ENCODE data around the gene MYH3.

MYH3 gene

GRCh38 chr17:10613775-10614513, 43.2 kb downstream of the MYH3 start:
- no peak for DNase-seq (ENCODE audit: low spot score)

GRCh38 chr17:10612957-10613744, 44.0 kb downstream of the MYH3 start:
- no peak for DNase-seq (ENCODE audit: low spot score)

GRCh38 chr17:10610884-10611283, 46.2 kb downstream of the MYH3 start:
- no peak for DNase-seq (ENCODE audit: low spot score)

- no peak for DNase-seq (ENCODE audit: low spot score)
Observed at GRCh38 chr17:10608244-10608643, 48.9 kb downstream of the MYH3 start.

GRCh38 chr17:10606110-10606509, 51.0 kb downstream of the MYH3 start:
- DNase-seq (ENCODE audit: low spot score): no peak

- no peak for DNase-seq (ENCODE audit: low spot score)
Observed at GRCh38 chr17:10605221-10605783, 51.8 kb downstream of the MYH3 start.

DNA sequence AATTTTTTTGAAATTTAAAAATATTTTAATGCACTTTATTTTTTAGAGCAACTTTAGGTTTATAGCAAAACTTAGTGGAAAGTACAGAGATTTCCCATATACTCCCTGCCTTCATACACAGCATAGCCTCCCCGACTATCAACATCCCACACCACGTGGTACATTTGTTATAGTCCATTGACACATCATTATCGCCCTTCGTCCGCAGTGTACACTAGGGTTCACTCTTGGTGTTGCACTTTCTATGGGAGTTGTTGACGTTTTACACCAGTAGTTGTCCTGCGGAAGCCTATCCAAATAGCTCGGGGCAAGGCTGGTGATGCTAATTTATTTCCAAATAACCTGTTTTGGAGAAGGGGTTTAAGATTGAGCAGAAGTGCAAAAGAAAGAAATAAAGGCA, 52.6 kb downstream of the MYH3 start:
- no peak for DNase-seq (ENCODE audit: low spot score)

DNA sequence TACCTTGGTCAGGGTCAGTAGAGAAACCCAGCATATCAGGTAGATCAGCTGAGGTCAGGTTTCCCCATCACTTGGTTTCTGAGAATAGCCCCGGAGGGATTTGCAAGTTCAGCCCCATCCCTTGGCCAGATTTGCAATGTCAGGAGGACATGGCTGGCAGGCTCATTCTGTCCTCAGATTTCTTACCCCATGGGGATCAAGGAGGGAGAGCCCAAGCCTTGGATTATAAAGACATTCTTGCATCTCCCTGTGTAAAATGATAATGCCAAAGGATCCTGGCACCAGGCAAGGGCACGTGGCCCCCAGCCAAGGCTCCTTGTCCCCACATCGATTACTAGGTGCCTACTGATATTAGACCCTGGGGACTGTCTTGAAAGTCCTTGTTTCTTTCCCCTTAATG, 53.2 kb downstream of the MYH3 start:
- no peak for DNase-seq (ENCODE audit: low spot score)

DNA sequence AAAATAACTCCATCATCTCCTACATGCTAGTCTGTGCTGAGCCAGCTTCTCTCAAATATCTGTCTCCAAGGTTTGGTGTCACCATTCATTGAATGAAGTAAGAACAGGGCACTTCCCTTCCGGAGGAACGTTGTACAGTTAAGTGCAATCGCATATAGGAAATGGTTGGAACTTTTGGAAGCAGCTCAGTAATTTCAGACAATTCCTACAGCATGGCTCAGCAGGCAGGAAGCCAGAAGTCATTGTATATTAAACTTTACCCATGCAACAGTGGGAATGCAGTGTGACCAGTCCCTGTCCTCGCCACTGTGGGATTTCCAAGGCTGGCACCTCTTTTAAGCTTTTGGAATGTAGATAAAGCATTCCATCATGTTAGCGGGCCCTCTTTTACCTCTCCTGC, 56.5 kb downstream of the MYH3 start:
- DNase-seq (ENCODE audit: low spot score): no peak

DNA sequence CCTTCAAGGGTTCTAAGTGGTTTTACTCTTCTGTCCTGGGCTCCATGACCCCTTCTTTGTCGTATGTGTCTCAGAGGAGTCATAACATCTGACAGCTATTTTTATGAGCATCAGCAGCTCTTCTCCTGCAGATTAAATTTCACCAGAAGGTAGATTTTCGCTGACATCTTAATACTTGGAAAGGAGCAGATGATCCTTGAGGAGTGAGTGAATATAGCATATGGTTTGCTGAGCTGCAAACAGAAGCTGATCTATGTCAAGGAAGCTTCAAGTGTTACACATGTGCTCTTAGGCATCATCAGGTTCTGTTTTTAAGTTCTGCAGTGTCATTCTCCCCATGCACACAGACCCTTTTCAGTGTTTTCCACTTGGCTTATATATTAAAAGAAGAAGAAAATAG, 58.5 kb downstream of the MYH3 start:
- no peak for DNase-seq (ENCODE audit: low spot score)

DNA sequence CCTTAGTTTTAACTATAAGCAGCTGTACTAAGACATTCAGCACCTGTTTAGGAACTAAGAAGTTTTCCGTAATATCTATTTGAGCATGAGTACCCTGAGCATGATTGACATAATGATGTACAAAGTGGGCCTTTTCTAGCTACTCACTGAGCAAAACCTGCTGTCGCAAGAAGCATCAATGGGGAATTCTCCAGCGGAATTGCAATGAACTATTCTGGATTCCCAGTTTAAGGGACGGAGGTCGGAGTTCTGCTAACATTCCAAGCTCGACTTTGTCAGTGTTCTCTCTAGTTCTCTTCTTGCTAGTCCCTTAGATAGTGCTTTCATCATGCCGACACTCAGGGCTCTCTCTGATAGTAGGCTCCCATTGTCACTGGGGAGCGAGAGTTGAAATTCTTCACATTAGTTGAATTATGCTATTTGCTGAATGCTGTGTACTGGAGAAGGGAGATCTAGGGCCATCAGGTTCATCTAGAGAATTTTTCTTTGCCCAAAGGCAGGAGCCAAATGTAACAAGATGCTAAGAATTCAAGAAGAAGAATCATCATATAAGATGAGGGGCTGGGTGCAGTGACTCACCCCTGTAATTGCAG, 67.5 kb downstream of the MYH3 start:
- DNase-seq (ENCODE audit: low spot score): no peak

DNA sequence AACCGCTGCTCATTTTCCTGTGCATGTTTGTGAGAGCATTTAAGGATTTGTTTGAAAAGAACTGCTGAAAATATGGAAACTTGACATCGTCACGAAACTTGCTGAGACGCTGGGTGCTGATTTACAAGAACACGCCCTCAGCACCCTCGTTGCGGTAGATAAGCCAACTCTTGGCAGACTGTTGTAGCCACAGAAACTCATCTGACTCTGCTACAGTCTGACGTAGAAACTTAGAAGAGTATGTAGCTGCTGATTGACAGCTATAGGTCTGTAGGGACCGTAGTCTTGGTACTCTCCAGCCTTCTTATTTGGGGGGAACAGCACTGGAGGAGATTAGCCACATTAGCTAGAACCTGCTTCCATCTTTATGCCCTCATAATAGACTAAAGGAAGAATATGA, 71.6 kb downstream of the MYH3 start:
- DNase-seq (ENCODE audit: low spot score): no peak

DNA sequence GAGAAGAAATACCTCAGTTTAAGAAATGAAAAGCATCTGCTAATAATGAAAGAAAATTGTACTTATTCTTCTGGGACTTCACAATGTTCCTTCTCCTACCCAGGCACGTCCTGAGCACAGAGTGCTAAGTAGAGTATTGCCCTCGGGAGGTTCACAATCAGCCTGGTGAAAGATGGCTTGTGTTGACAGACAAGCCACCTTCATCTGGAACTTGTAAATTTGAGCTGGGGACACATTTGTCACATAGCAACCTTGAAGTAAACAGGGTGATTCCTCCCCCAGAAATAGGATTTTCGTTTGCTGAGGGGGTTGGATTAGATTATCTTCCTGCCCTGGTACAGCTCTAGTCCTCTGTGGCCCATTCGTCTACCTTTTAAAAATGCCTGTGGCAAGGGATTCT, 73.3 kb downstream of the MYH3 start:
- no peak for DNase-seq (ENCODE audit: low spot score)

DNA sequence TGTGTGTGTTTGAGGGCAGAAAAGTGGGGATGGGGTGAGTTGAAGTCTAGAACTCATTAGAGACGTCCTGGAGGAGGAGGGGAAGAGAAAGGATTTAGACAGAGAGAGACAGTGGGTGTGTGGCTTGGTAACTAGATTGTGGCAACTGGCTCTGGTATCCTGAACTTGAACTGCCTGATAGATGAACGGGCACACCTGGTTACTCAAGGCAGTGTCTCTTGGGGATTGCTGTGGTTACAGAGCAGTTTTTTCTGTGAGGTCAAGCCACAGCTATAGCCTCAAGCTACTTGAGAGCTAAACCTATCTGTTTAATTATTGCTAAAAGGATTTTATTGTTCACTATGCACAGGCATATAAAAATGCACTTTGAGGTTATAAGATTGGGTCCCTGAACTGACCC, 77.8 kb downstream of the MYH3 start:
- DNase-seq (ENCODE audit: low spot score): no peak

Measured in left forelimb (tissue), 1 donor.